T-cell (primary cell): Measurements from ENCODE around the gene TALDO1. TPM values are rescaled to one million over a fixed set of nuclear protein-coding genes. Genes with fewer than 3 reads are reported as not detected.

Source experiments
- ATAC-seq, 4 experiments: fragments of 200-7000 bp in 3 of 4; fragments of 150-1000 bp in 1 of 4; cut with Tn5 transposase; replicated peaks in 1 of 4; 1 replicate in 3 of 4; 2 replicates in 1 of 4; pipeline ENCODE4 v1.10.0; 2021; ENCODE audit warnings: moderate library complexity in 3 of 4, mild to moderate bottlenecking in 2 of 4, moderate number of reproducible peaks in 1 of 4
- CTCF ChIA-PET, 2 donors: fragments of 300-600 bp; sonication (Branson Sonifier 250); formaldehyde crosslinking; loops; one replicate each; lab custom pipeline; 2022; ENCODE audit warnings: antibody characterized with exemption in 2 of 2; lab: Charles Lee
- POLR2A ChIA-PET, 2 donors: fragments of 300-600 bp; sonication (Branson Sonifier 250); formaldehyde crosslinking; loops; one replicate each; lab custom pipeline; 2022; ENCODE audit warnings: antibody characterized with exemption in 2 of 2; lab: Charles Lee
- DNase-seq, 35 experiments: peaks; one replicate each; pipeline versions ENCODE4 v3.0.0 to v3.0.0-alpha.2; 2013 to 2023
- H3K27ac ChIP-seq: one replicate; pipeline ENCODE4 v1.5.1; 2013; ENCODE audit warnings: low read length
- H3K27me3 ChIP-seq, 2 experiments: replicated peaks in 1 of 2; 1 replicate in 1 of 2; 2 replicates in 1 of 2; pipeline versions ENCODE4 v1.6.1 to v1.7.0; 2013; ENCODE audit warnings: low read length in 1 of 2, mixed read lengths in 1 of 2; ENCODE audit not compliant: control insufficient read depth in 2 of 2, insufficient read depth in 2 of 2; ENCODE audit errors: extremely low read depth in 1 of 2
- H3K36me3 ChIP-seq, 2 donors: 1 replicate in 1 of 2; 2 replicates in 1 of 2; pipeline versions ENCODE4 v1.6.1 to v1.7.0; 2013; ENCODE audit warnings: low read length in 1 of 2; ENCODE audit not compliant: control insufficient read depth in 2 of 2, insufficient read depth in 1 of 2; ENCODE audit errors: extremely low read depth in 1 of 2
- H3K4me1 ChIP-seq, 2 experiments: 1 replicate in 1 of 2; 2 replicates in 1 of 2; pipeline versions ENCODE4 v1.6.1 to v1.7.0; 2013; ENCODE audit warnings: low read length in 2 of 2, mixed read lengths in 1 of 2; ENCODE audit not compliant: insufficient read depth in 2 of 2, control insufficient read depth in 1 of 2; ENCODE audit errors: extremely low read depth in 1 of 2
- H3K4me3 ChIP-seq, 2 donors: 1 replicate in 1 of 2; 2 replicates in 1 of 2; pipeline versions ENCODE4 v1.5.1 to v1.7.0; 2013; ENCODE audit warnings: mild to moderate bottlenecking in 2 of 2, low read length in 1 of 2, moderate library complexity in 1 of 2; ENCODE audit not compliant: control insufficient read depth in 1 of 2; ENCODE audit errors: extremely low read depth in 1 of 2
- H3K9me3 ChIP-seq: 2 replicates; pipeline ENCODE4 v1.7.0; 2013
- H3K27ac Mint-ChIP-seq, 2 donors: one replicate each; pipeline ENCODE4 v1.8.0; 2020 to 2021; ENCODE audit warnings: mild to moderate bottlenecking in 2 of 2, mixed read lengths in 2 of 2
- H3K27me3 Mint-ChIP-seq, 2 donors: one replicate each; pipeline ENCODE4 v1.8.0; 2021 to 2022; ENCODE audit warnings: mixed read lengths in 2 of 2
- H3K36me3 Mint-ChIP-seq: one replicate; pipeline ENCODE4 v1.8.0; 2021; ENCODE audit warnings: mixed read lengths
- H3K4me1 Mint-ChIP-seq, 3 donors: one replicate each; pipeline ENCODE4 v1.8.0; 2020 to 2022; ENCODE audit warnings: mixed read lengths in 3 of 3, mild to moderate bottlenecking in 1 of 3
- H3K4me3 Mint-ChIP-seq, 3 donors: one replicate each; pipeline ENCODE4 v1.8.0; 2020 to 2022; ENCODE audit warnings: mild to moderate bottlenecking in 3 of 3, mixed read lengths in 3 of 3, moderate library complexity in 3 of 3
- H3K9me3 Mint-ChIP-seq, 3 donors: one replicate each; pipeline ENCODE4 v1.8.0; 2020 to 2022; ENCODE audit warnings: mixed read lengths in 3 of 3
- WGBS: methylation state at CpG from one replicate; pipeline ENCODE4 v1.1.5; 2013; ENCODE audit warnings: missing lambda C conversion rate; ENCODE audit not compliant: insufficient coverage; 5-methylcytosine and 5-hydroxymethylcytosine counted together
- total RNA-seq, 35 experiments: library from RNA in 6 of 35; stranded (reverse) in 6 of 35; fragments of 120-200 nt in 1 of 35; gene quantifications; one replicate each; pipeline versions ENCODE4 v1.2.1 to v1.2.4 and lab custom pipeline; 2013 to 2026

The TALDO1 gene
- total RNA-seq, 5 donors from 2014 or later (not counting 1 experiment from before 2014, with no cell fraction given): 60.5 to 106 (median 102) TPM

DNA sequence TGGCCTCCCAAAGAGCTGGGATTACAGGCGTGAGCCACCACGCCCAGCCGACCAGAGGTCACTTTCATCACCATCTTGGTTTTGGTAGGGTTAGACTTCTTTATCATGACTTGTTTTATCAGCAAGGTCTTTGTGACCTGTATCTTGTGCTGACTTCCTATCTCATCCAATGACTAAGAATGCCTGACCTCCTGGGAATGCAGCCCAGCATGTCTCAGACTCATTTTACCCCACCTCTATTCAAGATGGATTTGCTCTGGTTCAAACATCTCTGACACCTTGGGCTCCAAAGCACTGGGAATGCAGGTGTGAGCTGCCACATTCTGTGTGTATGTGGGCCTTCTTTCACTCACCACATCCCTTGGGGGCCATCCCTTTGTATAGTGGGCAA is 5.1 kb upstream of the TALDO1 start:
- Mint-ChIP-seq H3K4me3 (no peak overlapping the region), H3K36me3 (no peaks in the 10 kb centered on the region), H3K4me1 (peaks cover 18 to 22% (median 19%) of the 10 kb centered on the region in 3 donors), H3K27me3 (no peaks in the 10 kb centered on the region), H3K9me3 (no peaks in the 10 kb centered on the region), H3K27ac (no peak overlapping the region)
- no CpG with 5 or more reads among the region's 3 CpGs for WGBS
- Histone ChIP-seq H3K9me3 (no peaks in the 10 kb centered on the region), H3K36me3 (no peaks in the 10 kb centered on the region), H3K27me3 (peaks cover 0 to 4% of the 10 kb centered on the region in 2 experiments), H3K4me1 (peaks cover 5 to 18% of the 10 kb centered on the region in 2 experiments), H3K4me3 (no peak overlapping the region), H3K27ac (no peak overlapping the region)
- ChIA-PET CTCF (no interaction called here), POLR2A (no interaction called here)
- ATAC-seq (no peak), DNase-seq (no peak)

GRCh38 chr11:742571-743201 is 4.6 kb upstream of the TALDO1 start:
- POLR2A ChIA-PET: interaction anchor here in 1 of 2 donors (0.7 kb wide), 1 partner anchor 283 kb away, joined by 6 read pairs; no protein-coding TSS in a partner anchor
- no peak for DNase-seq
- Histone ChIP-seq H3K27me3 (peaks cover 0 to 4% of the 10 kb centered on the region in 2 experiments), H3K9me3 (no peaks in the 10 kb centered on the region), H3K36me3 (no peaks in the 10 kb centered on the region), H3K27ac (no peak overlapping the region), H3K4me1 (peaks cover under 1 to 13% of the 10 kb centered on the region in 2 experiments), H3K4me3 (no peak overlapping the region)
- Mint-ChIP-seq H3K27ac (no peak overlapping the region), H3K9me3 (no peaks in the 10 kb centered on the region), H3K36me3 (no peaks in the 10 kb centered on the region), H3K27me3 (no peaks in the 10 kb centered on the region), H3K4me1 (peaks cover 13 to 17% (median 14%) of the 10 kb centered on the region in 3 donors), H3K4me3 (no peak overlapping the region)
- WGBS: 100% methylated on average over 1 of the region's 4 CpGs
- CTCF ChIA-PET: no interaction called here
- no peak for ATAC-seq

- Histone ChIP-seq H3K36me3 (no peaks in the 10 kb centered on the region), H3K4me1 (peaks cover 0 to 26% of the 10 kb centered on the region in 2 experiments), H3K27me3 (peaks cover 0 to 2% of the 10 kb centered on the region in 2 experiments), H3K4me3 (no peak overlapping the region), H3K27ac (no peak overlapping the region), H3K9me3 (no peaks in the 10 kb centered on the region)
- Mint-ChIP-seq H3K4me3 (peak overlapping the region in 1 of 3 donors; percentile 36), H3K36me3 (no peaks in the 10 kb centered on the region), H3K27ac (no peak overlapping the region), H3K27me3 (no peaks in the 10 kb centered on the region), H3K9me3 (no peaks in the 10 kb centered on the region), H3K4me1 (peaks cover 21 to 24% (median 21%) of the 10 kb centered on the region in 3 donors)
- ChIA-PET POLR2A (interaction anchor here in 1 of 2 donors (0.7 kb wide), 1 partner anchor 198 kb away, joined by 3 read pairs; no protein-coding TSS in a partner anchor), CTCF (no interaction called here)
- WGBS: no CpG with 5 or more reads among the region's 1 CpG
- no peak for DNase-seq
- no peak for ATAC-seq
Observed at GRCh38 chr11:745428-745827, 1.8 kb upstream of the TALDO1 start.

GRCh38 chr11:746289-747157 is 741 bp upstream of the TALDO1 start:
- ATAC-seq (peak; percentile 50 to 65 (median 51)), DNase-seq (peak in 19 of 35 experiments; percentile 10 to 57 (median 33))
- CTCF ChIA-PET: interaction anchor here (0.7 to 1.3 kb wide), 2 partner anchors 22 to 192 kb away, joined by 3 to 6 read pairs; no protein-coding TSS in a partner anchor
- Mint-ChIP-seq H3K4me3 (peak overlapping the region; percentile 80 to 86 (median 82)), H3K27ac (peak overlapping the region; percentile 71 to 74), H3K36me3 (no peaks in the 10 kb centered on the region), H3K4me1 (peaks cover 21 to 24% (median 21%) of the 10 kb centered on the region in 3 donors), H3K27me3 (no peaks in the 10 kb centered on the region), H3K9me3 (no peaks in the 10 kb centered on the region)
- 25% methylated on average over 42 of the region's 46 CpGs for WGBS
- peaks cover 0 to 26% of the 10 kb centered on the region in 2 experiments for H3K4me1 ChIP-seq
- no peaks in the 10 kb centered on the region for H3K9me3 ChIP-seq
- POLR2A ChIA-PET: no interaction called here
- H3K27me3 ChIP-seq: no peaks in the 10 kb centered on the region
- H3K36me3 ChIP-seq: no peaks in the 10 kb centered on the region
- no peak overlapping the region for H3K27ac ChIP-seq
- H3K4me3 ChIP-seq: peak overlapping the region; percentile 48 to 59

GRCh38 chr11:748007-748359 is 719 bp downstream of the TALDO1 start:
- WGBS: 1% methylated on average over 17 of the region's 18 CpGs
- ChIA-PET CTCF (interaction anchor here in 1 of 2 donors (0.9 to 1.0 kb wide), 2 partner anchors 11 to 22 kb away, joined by 3 to 5 read pairs; no protein-coding TSS in a partner anchor), POLR2A (no interaction called here)
- no peaks in the 10 kb centered on the region for H3K9me3 Mint-ChIP-seq
- H3K4me3 Mint-ChIP-seq: peak overlapping the region; percentile 79 to 82 (median 80)
- Histone ChIP-seq H3K4me3 (peak overlapping the region; percentile 48 to 59), H3K9me3 (no peaks in the 10 kb centered on the region), H3K27me3 (no peaks in the 10 kb centered on the region), H3K4me1 (peaks cover 0 to 26% of the 10 kb centered on the region in 2 experiments), H3K36me3 (no peaks in the 10 kb centered on the region), H3K27ac (no peak overlapping the region)
- peak overlapping the region; percentile 61 to 79 for H3K27ac Mint-ChIP-seq
- H3K36me3 Mint-ChIP-seq: no peaks in the 10 kb centered on the region
- H3K4me1 Mint-ChIP-seq: peaks cover 21 to 24% (median 22%) of the 10 kb centered on the region in 3 donors
- ATAC-seq (peak in 2 of 4 experiments; percentile 4 to 7), DNase-seq (no peak)
- no peaks in the 10 kb centered on the region for H3K27me3 Mint-ChIP-seq

DNA sequence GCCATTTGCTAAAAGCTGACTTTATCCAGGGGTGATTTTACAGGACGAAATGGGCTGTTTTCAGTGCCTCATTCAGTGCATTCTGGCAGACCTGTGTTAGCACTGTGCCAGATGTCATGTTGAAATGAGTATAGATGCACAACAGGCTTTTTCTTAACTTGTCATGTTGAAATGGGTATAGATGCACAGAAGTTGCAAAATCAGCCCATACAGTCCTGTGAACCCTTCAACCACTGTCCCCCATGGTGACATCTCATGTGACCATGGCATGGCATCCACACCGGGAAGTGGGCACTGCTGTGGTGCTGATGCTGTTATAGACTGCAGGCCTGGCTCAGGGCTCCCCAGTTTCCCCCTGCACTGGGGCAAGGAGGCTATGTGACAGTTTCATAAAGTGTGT is 2.5 kb downstream of the TALDO1 start:
- ChIA-PET CTCF (interaction anchor here in 1 of 2 donors (0.5 kb wide), 1 partner anchor 144 kb away, joined by 4 read pairs; no protein-coding TSS in a partner anchor), POLR2A (no interaction called here)
- Mint-ChIP-seq H3K4me1 (peaks cover 21 to 25% (median 22%) of the 10 kb centered on the region in 3 donors), H3K27ac (peak overlapping the region; percentile 12 to 19), H3K9me3 (no peaks in the 10 kb centered on the region), H3K27me3 (no peaks in the 10 kb centered on the region), H3K4me3 (peak overlapping the region; percentile 23 to 45 (median 28)), H3K36me3 (no peaks in the 10 kb centered on the region)
- Histone ChIP-seq H3K27me3 (no peaks in the 10 kb centered on the region), H3K9me3 (no peaks in the 10 kb centered on the region), H3K27ac (no peak overlapping the region), H3K4me3 (no peak overlapping the region), H3K4me1 (peaks cover 0 to 26% of the 10 kb centered on the region in 2 experiments), H3K36me3 (no peaks in the 10 kb centered on the region)
- ATAC-seq: no peak
- 50% methylated on average over 1 of the region's 2 CpGs for WGBS
- DNase-seq: no peak
